GM18907 (cell line): Measurements from ENCODE around the gene MEIOB.
"Not testable (repeated sequence)": the region's sequence is repeated elsewhere in the genome, so short reads cannot be mapped to it uniquely, and the experiment has no call there.

Source experiments
- ATAC-seq: cut with Tn5 transposase; IDR thresholded peaks from one replicate; pipeline ENCODE4 v1.9.1; 2021; ENCODE audit warnings: mild to moderate bottlenecking, moderate library complexity; ENCODE audit not compliant: unreplicated experiment

Gene MEIOB

DNA sequence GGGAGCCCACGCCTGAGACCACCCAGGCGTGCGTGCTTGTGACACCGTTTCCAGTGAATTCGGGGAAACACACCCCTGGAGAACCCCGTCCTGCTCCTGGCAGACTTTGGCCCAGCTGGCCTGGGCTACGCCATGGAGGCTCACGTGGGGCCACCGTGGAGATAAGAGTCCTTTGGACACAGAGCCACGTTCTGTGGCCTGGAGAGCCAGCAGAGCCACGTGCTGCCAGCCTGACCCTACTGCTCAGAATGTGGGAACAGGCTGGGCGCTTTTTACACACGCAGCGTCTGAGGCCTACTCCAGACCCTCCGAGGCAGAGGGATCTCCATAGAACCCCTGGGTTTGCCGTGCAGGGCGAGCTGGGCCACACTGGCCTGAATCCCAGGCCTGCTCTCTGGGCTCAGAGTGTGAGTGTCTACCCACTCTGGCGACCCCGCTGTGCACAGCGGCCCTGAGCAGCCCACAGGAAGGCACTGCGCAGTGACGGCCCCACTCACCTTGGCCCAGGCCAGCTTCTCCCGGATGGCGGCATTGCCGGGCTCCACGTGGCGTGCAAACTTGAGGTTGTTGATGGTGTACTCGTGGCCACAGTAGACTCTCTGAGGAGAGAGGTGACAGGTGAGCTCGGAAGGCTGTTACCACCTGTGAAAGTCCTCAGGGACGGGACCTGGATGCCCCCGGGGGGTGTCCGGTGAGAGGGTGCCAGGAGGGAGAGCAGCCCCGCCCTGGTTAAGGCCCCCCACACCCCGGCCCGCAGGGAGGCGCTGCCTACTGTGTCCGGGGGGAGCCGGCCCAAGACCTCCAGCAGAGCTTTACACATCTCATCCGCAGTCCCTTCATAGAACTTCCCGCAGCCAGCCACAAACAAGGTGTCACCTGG lies 55.3 kb downstream of the MEIOB start:
- ATAC-seq, result no peak

- ATAC-seq, result no peak
Measured at GRCh38 chr16:1815461-1815860, 56.5 kb downstream of the MEIOB start.

DNA sequence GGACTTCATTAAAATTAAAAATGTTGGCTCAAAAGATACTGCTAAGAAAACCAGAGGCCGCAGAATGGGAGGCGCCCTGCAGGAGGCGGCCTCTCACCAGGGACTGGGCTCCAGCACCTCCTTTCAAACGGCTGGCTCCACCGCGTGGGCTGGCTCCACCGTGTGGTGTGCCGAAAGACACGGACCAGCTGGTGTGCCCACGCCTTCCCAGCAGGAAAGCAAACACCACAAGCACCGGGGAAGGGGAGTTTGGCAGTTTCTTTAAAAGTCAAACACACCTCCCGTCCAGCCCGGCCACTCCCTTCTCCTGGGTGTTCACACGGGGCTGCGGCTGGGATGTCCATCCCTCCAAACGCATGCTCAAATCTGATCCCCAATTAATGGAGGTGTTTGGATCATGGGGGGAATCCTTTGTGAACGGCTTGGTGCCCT lies 59.2 kb downstream of the MEIOB start:
- no peak for ATAC-seq

DNA sequence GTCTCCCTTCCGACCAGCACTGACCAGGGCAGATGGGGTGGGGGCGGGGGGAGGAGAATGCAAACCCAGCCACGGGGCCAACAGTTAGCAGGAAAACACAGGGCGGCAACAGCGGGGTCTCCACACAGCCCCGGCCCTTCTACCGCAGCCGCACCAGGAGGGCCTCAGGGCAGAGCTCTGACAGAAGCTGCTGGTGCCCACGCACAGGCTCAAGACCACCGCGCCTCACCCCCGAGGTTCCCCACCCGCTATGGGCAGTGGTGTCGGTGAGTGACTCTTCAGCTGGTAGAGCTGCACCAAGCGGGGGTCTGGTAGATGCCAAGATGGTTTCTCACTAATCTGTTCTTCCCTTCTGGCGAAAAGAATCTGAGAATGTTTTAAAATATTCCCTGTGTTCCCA lies 61.4 kb downstream of the MEIOB start:
- no peak for ATAC-seq

- ATAC-seq, result no peak
Measured at GRCh38 chr16:1810106-1810505, 61.9 kb downstream of the MEIOB start.

DNA sequence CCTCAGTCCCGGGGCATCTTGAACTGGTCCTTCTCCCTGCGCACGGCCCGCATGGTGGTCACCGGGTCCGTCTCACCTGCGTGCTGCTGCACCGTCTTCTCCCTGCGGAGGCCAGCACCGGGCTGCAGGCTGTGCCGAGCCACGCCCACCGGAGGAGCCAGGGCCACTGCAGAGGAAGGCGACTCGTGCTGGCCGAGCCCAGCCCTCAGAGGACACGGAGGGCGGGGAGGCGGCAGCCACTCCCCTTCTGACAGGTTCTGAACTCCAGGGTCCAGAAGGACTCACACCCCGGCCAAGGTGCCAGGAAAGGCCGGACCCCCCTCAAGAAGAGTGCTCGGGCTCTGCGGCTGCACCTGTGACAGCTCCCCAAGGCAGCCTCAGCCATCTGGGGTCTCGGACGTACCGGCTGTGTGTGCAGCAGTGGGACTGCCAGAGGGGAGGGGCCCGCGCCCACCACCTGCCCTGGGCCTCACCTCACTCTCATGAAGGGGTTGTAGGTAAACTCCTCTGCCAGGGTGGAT lies 62.6 kb downstream of the MEIOB start:
- no peak for ATAC-seq

- ATAC-seq, result no peak
Measured at GRCh38 chr16:1808691-1809090, 63.3 kb downstream of the MEIOB start.

GRCh38 chr16:1807626-1808025 lies 64.3 kb downstream of the MEIOB start:
- no peak for ATAC-seq

- ATAC-seq, result no peak
Measured at GRCh38 chr16:1800701-1801100, 71.3 kb downstream of the MEIOB start.

- ATAC-seq, result not testable (repeated sequence)
Measured at GRCh38 chr16:1799263-1799662, 72.7 kb downstream of the MEIOB start.

DNA sequence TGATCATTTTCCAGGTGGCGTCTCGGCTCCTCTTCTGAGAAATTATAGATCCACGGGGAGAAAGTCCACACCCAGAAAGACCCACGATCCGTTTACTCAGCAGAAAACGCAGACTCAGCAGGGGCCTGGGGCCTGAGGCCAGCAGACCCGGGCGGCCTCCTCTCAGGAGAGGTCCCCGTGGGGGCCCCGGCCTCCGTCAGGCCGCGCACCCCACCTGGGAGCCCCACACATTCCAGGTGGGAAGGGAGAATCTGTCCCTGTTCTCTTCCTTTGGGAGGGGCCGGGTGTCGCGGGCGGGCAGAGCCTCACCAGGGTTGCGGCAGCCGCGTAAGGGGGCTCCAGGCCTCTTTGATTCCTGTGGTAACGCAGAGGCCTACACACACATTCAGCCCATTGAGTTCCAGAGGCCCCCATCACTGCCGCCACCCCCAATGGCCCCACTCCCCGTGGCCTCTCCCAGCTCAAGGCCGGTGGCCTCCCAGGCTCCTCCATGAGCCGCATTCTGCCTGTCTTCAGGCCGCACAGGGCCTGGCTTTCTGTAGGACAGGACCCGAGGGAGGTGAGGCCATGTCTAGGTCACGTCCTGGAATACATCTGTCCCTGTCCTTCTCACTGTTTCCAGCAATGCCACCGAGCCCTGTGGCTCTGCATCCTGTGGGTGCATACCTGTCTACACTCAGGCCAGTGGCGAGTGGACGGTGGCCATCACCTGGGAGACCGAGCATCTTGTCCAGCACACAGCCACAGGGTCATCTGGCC lies 76.9 kb downstream of the MEIOB start:
- no peak for ATAC-seq

DNA sequence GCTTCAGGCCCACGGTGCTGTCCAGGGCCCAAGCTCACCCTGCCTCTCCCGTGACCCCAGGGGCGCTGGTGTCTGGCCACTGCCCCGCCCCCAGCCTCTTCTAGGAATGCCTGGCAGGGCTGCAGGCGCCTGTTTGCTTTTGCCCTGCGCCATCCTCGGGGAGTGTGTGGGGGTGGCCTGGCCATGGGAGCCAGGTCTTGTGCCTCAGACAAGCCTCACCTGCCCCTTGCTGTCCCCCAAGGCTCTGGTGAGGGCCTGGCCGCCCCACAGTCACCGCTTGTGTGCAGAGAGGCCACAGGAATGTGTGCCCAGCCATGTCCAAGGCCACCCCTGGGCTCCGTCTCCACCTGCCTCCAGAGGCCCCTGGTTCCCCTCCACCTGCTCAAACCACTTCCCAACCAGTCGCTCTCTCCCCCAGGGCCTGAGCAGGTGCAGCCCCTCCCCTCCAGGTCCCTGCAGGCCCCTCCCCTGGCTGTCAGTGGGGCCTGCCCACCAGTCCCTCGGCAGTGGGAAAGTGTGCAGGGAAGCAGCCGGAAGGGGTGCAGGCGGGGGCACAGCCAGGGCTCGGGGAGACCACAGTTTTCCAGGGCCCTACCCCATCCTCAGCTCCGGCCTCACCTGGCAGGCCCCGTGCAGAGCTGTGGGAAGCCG lies 77.6 kb downstream of the MEIOB start:
- ATAC-seq, result no peak

DNA sequence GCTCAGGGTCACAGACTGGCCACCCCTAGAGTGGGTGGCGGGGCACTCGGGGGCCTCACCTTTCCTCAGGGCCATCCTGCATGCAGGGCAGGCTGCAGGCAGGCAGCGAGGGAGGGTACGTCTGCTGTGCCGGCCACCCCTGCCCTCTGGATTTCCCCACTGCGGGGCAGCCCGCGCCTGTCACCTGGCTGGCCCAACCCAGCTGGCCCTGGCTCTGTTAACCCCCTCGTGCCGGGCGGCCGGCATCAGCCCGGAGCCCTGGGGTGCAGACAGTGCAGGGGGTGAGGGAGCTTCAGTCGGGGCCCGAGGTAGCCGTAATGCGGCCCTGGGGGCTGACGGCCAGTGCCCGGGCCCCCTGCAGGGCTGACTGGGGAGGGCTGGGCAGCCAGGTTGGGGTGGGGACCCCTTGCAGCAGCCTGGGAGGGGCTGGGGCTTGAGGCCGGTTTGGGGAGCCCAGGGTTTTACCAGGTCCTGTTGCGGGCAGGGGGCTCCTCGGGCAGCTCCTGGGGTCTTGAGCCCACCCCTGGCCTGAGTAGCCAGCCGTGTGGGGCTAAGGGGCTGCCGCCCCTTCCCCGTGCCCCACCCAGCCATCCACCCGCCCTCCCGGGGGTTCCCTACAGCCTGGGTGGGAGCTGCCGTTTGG lies 78.3 kb downstream of the MEIOB start, which contains the start of gene IGFALS:
TSS of gene IGFALS (minus strand) at position 128 of the 643 bp plus-strand sequence. CDS start at position 75, 53 bp downstream.
- ATAC-seq, result no peak

- ATAC-seq, result no peak
Measured at GRCh38 chr16:1792836-1793577, 79.0 kb downstream of the MEIOB start.

GRCh38 chr16:1791943-1792812 lies 79.8 kb downstream of the MEIOB start:
- no peak for ATAC-seq

DNA sequence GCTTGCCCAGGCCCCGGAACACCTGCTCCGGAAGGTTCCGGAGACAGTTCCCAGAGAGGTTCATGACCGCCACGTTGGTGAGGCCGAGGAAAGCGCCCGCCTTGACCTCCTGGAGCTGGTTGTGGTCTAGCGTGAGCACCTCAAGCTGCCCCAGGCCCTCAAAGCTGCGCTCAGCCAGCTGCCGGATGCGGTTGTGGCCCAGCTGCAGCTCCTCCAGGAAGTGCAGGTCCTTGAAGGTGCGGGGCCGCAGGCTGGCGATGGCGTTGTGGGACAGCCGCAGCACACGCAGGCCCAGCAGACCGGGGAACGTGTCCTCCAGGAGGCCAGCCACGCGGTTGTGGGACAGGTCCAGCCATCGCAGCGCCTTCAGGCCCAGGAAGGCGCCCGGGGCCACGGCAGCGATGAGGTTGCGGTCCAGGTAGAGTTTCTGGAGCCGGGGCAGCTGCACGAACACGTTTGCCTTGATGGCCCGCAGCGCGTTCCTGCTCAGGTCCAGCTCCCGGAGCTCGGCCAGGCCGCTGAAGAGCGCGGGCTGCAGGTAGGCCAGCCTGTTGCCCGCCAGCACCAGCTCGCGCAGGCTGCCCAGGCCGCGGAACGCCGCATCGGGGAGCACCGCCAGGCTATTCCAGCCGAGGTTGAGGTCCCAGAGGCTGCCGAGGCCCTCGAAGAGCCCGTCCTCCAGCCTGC lies 80.6 kb downstream of the MEIOB start:
- no peak for ATAC-seq

GRCh38 chr16:1790611-1791255 lies 81.2 kb downstream of the MEIOB start:
- no peak for ATAC-seq

DNA sequence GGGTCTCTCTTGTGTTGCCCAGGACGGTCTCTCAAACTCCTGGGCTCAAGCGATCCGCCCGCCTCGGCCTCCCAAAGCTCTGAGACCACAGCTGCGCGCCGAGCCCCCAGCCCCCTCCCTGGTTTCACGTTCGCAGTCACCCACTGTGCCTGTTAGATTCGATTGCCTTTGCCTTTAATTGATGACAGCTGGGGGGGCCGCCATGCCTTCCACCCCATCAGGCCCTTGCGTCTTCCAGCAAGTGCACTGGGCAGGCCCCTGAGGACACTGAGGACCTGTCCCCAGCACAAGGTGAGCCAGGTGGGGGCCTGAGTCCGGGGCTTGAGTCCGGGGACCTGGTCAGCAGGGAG lies 81.7 kb downstream of the MEIOB start:
- ATAC-seq, result no peak
